Measurements from ENCODE around the gene CEP295NL. TPM values are rescaled to one million over a fixed set of nuclear protein-coding genes. Genes with fewer than 3 reads are reported as not detected.

CEP295NL gene, protein sequence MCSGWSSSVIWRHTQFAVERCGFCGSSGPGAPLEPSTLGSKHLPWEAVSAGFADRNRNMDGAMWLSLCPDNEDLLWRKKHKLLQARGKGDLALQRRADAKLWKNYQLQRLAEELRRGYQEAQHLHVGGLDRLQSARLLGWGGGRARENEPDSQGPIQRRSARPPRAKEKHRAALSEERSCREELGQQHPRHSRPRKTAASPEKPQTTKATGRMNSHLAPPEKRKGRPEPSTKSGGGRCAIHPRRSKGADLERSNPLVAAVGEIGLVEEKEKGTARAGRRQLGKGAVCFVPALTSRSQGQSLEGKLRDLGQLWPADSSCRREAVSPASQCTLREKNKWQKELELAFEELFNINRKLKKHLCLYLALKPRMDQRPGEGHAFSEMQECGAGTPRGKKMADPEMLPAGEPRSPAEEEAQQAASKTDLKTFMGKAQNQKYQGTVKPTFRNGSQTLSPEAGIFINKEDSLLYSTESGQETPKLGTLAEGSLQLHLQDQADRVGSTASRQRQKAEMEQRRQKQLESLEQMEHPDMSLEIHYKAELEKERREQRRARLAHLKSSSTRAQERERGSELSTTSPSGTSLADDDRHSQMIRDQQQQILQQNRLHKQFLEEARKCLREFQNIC
- total RNA-seq (2022; extraction: Qiagen RNA extraction; ENCODE audit: low read depth): 0.38 to 0.56 TPM (median 0.48 TPM) in 5 replicates

DNA sequence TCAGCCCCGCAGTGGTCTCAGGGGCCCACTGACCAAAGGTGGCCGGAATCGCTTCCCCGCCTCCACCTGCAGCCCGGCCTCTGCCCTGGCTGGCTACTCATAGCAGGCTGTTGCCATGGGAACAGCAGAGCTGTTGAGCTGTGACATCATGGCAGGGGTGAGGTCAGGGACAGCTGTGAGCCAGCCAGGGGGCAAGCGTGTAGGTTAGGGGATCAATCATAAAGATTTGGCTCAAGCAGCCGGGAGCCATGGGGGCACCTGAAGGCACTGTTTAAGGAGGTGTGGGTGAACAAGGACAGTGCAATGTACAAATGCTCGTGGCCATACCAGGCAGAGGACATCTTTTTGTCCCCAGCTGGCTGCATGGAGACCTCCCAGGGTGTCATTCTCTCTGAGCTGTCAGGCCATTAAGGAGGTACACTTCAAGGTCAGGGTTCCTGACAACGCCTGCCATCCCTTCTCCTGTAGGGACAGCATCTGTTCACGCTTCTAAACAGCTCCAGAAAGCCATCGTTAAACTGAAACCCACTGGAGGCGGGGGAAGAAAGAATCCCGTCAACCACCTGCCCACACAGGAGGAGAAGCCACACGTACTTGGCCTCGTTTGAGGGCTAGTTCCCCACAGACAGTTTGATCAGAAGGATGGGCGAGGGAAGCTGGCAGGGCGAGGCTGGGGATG lies at the start of gene CEP295NL:
Gene CEP295NL, minus strand, starts transcription at position 101 of the 679 bp plus-strand sequence. CDS start 1,373 bp downstream, outside the sequence.

DNA sequence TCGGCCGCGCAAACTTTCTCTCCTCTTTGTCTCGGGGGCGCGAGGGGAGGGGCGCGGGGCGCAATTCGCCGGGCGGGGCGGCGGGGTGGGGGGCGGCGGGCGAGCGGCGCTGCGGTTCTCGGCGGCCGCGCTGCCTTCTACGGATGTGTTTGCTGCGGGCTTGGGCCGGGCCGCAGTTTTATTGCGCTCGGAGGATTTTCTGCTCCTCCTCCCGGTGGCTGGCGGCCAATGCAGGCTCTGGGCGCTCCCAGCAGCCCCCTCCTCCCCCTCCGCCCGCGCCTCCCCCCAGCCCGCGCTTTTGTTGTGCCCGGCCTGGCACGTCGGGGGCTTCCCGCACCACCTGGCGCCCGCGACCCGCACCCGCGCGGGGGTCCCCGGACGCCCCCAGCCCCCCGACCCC lies 22.2 kb upstream of the CEP295NL start, which contains the start of gene TIMP2:
Gene TIMP2, minus strand, starts transcription at position 154 of the 400 bp plus-strand sequence. CDS start 299 bp downstream, outside the sequence.

DNA sequence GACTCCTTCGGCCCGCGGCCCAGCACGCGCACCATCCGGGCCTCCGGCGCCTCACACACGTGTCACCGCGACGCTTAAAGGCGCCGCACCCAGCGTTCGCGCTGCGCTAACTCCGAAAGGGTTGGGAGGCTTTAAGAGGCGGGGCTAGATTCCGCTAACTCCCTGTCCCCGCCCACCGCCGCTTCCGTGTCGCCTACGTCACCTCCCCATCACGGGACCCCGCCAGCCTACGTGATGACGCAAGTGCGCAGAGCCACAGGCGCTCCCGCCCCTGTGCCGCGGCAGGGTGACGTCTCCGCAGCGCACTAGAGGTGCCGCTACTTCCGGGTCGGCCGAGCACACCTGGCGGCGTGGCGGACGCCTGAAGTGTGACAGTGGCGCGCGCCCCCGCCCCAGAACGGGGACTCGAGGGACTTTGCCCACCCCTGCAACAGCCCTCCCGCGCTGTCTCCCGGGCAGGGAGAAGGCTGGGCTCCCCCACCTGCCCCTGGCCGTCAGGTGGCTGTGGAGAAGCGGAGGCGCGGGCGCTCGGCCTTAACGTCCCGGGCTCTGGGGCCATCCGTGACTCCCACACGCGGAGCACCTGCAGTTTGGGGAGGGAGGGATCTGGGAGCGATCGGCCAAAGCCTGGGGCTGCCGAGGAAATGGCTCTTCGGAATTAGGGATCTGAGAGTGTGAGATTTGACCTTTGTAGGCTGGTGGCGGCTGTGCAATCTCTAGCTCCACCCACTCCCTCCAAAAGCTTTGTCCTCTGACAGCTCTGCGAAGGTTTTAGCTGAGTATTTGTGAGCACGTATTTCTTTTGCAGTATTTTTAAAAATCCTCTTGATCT lies 62.0 kb downstream of the CEP295NL start, which contains the start of gene USP36:
Gene USP36, minus strand, starts transcription at position 35 of the 832 bp plus-strand sequence. CDS start 4,451 bp downstream, outside the sequence.

Other genes starting within 250 kb of the CEP295NL start
- gene CYTH1, start 120.9 kb downstream of the CEP295NL start, total RNA-seq (2022; extraction: Qiagen RNA extraction; ENCODE audit: low read depth): 40.8 to 46.5 TPM (median 43.4 TPM) in 5 replicates
- 54.2 to 64.1 TPM (median 59.5 TPM) in 5 replicates for gene USP36, start 62.4 kb downstream of the CEP295NL start, total RNA-seq (2022; extraction: Qiagen RNA extraction; ENCODE audit: low read depth)
- gene TIMP2, start 22.2 kb upstream of the CEP295NL start, total RNA-seq (2022; extraction: Qiagen RNA extraction; ENCODE audit: low read depth): 179 to 232 TPM (median 198 TPM) in 5 replicates
- 72.5 to 90.1 TPM (median 82.0 TPM) in 5 replicates for gene LGALS3BP, start 76.7 kb upstream of the CEP295NL start, total RNA-seq (2022; extraction: Qiagen RNA extraction; ENCODE audit: low read depth)
- 81.2 to 92.2 TPM (median 88.3 TPM) in 5 replicates for gene CANT1, start 106.6 kb upstream of the CEP295NL start, total RNA-seq (2022; extraction: Qiagen RNA extraction; ENCODE audit: low read depth)
- 35.4 to 45.3 TPM (median 37.4 TPM) in 5 replicates for gene C1QTNF1, start 121.0 kb upstream of the CEP295NL start, total RNA-seq (2022; extraction: Qiagen RNA extraction; ENCODE audit: low read depth)
- 16.9 to 26.5 TPM (median 18.9 TPM) in 5 replicates for gene ENGASE, start 171.6 kb upstream of the CEP295NL start, total RNA-seq (2022; extraction: Qiagen RNA extraction; ENCODE audit: low read depth)

Data from A549 treated with CpdA at 1 μM for 4 hours (cell line).